Measurements from ENCODE around the gene ANKLE1.

GRCh38 chr19:17293605-17294004 lies 11.9 kb downstream of the ANKLE1 start:
- TF ChIP-seq CTCF (IDR thresholded peaks at IDR 0.05) (no peak), POLR2A (IDR thresholded peaks at IDR 0.05) (no peak)
